Smooth muscle cell of trachea (primary cell): ENCODE measurements around the gene IL23A. TPM values are rescaled to one million over a fixed set of nuclear protein-coding genes. Genes with fewer than 3 reads are reported as not detected.

Experiments used
- total RNA-seq: library from RNA; depleted of rRNA; stranded (reverse); fragments of >200 nt; gene quantifications from 2 replicates; pipeline ENCODE4 v1.2.1, GENCODE V29; 2014

The IL23A gene
- total RNA-seq: 0.50 and 0.58 TPM in 2 replicates

GRCh38 chr12:56338308-56339157 is at the start of gene IL23A:
Gene IL23A (plus strand): TSS chr12:56338884. CDS start chr12:56339045, 161 bp downstream.

DNA sequence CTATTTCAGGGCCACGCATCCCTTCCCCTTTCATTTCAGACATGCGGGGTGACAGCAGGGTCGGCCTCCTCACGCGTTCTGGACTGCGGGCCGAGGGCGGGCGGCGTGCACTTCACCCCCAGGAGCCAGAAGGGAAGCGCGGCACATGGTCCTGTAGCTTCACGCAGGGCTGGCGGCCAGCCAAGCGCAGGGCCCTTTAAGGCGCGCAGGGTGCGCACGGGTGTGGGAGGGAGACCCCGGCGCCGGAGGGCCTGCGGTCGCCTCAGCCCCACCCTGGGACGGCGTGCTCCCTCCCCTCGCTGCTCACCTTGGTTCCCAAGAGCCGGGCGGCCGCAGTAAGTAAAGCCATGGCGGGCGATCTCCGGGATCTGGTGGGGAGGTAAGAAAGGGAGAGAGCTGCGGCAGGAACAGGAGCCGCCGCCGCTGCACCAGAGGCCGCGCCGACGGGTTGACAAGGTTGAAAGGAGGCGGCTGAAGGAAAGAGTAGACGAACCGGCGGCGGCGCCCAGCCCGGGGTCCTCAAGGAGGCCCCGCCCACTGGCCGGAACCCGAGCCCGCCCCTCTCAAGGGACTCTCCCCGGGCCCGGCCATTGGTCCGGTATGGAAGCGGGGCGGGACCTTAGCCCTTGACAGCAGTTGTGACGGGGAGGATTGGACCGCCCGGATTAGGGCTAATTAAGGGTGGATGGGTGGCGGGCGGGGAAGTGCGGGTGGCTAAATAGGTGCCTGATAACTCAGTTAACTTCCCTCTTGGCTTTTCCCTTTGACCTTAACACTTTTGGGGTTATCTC is 38.6 kb upstream of the IL23A start, which contains the start of gene CS:
CS (minus strand) TSS at position 478 of the 791 bp plus-strand sequence; CDS start at position 349, 129 bp downstream.

GRCh38 chr12:56315622-56316473 is 22.8 kb upstream of the IL23A start, which contains the start of gene CNPY2:
Gene CNPY2 (minus strand): TSS chr12:56315988. CDS start chr12:56315217, 771 bp downstream.

DNA sequence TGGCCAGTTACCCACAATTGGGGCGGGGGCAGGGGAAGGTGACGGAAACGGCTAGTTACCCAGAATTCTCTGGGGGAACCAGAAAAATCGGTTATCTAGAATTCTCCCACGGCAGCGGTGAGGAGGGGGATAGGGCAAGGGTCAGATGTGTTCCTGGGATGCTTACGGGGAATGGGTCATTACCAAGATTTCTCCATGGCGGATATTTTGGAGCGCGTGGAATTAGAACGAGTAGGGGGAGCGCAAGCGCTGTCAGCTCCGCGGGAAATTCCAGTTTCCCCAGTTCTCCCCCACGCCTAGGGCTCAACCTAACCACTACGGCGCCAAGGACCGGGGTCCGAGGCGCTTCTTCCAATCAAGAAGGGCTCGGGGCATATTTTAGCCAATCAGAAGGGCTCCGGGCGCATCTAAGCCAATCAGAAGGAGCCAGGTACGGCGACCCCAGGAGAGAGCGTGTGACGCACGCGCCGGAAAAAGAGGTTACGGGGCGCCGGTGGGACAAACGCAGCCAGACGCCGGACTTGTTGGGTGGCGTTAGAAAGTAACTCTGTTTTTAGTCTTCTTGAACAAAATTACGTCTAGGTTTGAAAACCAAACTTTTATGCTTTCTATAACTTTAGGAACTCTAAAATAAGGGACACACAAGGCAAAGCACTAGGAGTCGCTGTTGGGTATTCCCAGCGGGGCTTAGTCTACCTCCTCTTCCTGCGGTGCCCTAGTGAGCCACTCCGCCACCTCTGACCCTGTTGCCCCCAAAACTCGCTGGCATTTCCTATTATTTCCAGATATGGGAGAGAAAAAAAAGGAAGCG is 4.8 kb upstream of the IL23A start, which contains the start of gene PAN2:
PAN2 (minus strand) TSS at position 322 of the 811 bp plus-strand sequence. CDS start 906 bp downstream, outside the sequence.

DNA sequence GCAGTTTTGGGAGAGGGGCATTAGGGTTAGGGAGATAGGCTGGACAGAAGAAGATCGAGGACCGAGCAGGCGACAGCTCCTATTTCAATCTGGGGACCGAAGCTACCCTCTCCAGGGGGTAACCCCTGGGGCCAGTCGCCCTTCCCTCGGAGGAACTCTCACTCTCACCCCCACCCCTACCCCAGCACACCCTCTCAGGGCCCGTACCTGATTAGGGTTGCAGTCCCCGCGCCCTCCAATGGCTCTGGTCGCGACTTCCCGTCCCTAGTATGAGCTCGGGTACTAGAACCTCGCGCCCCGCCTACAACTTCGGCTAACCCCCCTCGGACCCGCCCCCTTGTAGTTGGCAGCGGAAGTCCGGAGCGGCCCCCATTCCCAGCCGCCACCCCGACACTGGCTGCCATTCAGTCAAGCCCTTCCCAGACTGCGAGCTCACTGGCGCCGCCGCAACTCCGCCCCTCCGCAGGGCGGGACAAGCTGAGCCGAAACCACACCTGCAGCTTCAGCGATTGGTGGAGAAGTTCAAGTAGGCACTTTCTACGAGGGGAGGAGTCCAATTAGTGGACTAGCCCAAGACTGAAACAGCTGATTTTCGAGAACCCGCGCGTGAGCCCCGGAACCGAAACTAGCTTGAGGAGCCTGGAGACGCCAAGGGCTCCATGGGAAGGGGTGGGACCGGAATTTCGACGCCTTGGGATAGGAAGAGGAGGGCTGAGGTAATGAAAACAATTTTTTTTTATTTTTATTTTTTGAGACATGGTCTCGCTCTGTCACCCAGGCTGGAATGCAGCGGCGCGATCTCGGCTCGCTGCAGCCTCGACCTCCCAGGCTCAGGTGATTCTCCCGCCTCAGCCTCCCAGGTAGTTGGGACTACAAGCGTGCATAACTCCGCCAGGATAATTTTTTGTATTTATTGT is 21.4 kb downstream of the IL23A start, which contains the start of gene STAT2:
STAT2 (minus strand) TSS at position 257 of the 917 bp plus-strand sequence. CDS start 3,536 bp downstream, outside the sequence.

GRCh38 chr12:56362130-56363059 is 23.7 kb downstream of the IL23A start, which contains the start of gene APOF:
Gene APOF (minus strand): TSS chr12:56362857. CDS start chr12:56362745, 112 bp downstream.

Other genes with a start within 250 kb of the IL23A start
- gene PA2G4, start 234.3 kb upstream of the IL23A start, total RNA-seq: 101 and 138 TPM in 2 replicates
- gene RPL41, start 222.3 kb upstream of the IL23A start, total RNA-seq: 1,465 and 2,446 TPM in 2 replicates
- 4.4 and 5.6 TPM in 2 replicates for gene ZC3H10, start 220.6 kb upstream of the IL23A start, total RNA-seq
- 396 and 399 TPM in 2 replicates for gene ESYT1, start 210.6 kb upstream of the IL23A start, total RNA-seq
- gene MYL6B, start 186.3 kb upstream of the IL23A start, total RNA-seq: 68.3 and 89.3 TPM in 2 replicates
- 1,139 and 2,051 TPM in 2 replicates for gene MYL6, start 180.5 kb upstream of the IL23A start, total RNA-seq
- gene SMARCC2, start 149.4 kb upstream of the IL23A start, total RNA-seq: 42.6 and 58.9 TPM in 2 replicates
- 82.5 and 144 TPM in 2 replicates for gene RNF41, start 117.0 kb upstream of the IL23A start, total RNA-seq
- gene NABP2, start 114.5 kb upstream of the IL23A start, total RNA-seq: 27.0 and 29.2 TPM in 2 replicates
- not detected in 2 replicates for gene SLC39A5, start 108.8 kb upstream of the IL23A start, total RNA-seq
- gene ANKRD52, start 80.5 kb upstream of the IL23A start, total RNA-seq: 14.0 and 15.9 TPM in 2 replicates
- gene COQ10A, start 71.9 kb upstream of the IL23A start, total RNA-seq: 8.6 and 11.9 TPM in 2 replicates
- 99.2 and 103 TPM in 2 replicates for gene CS, start 38.6 kb upstream of the IL23A start, total RNA-seq
- gene CNPY2, start 22.9 kb upstream of the IL23A start, total RNA-seq: 47.8 and 76.2 TPM in 2 replicates
- gene PAN2, start 4.9 kb upstream of the IL23A start, total RNA-seq: 21.5 and 30.3 TPM in 2 replicates
- 291 and 409 TPM in 2 replicates for gene STAT2, start 21.2 kb downstream of the IL23A start, total RNA-seq
- gene APOF, start 24.0 kb downstream of the IL23A start, total RNA-seq: not detected in 2 replicates
- gene TIMELESS, start 110.5 kb downstream of the IL23A start, total RNA-seq: 4.6 and 17.5 TPM in 2 replicates
- gene MIP, start 115.8 kb downstream of the IL23A start, total RNA-seq: not detected in 2 replicates
- gene SPRYD4, start 129.7 kb downstream of the IL23A start, total RNA-seq: 1.7 and 2.2 TPM in 2 replicates
- under 0.01 and 0.73 TPM in 2 replicates for gene GLS2, start 149.3 kb downstream of the IL23A start, total RNA-seq
- 16.4 and 18.2 TPM in 2 replicates for gene RBMS2, start 182.9 kb downstream of the IL23A start, total RNA-seq